ENCODE measurements around the gene SLC35E4.
"Not testable (repeated sequence)": the region's sequence is repeated elsewhere in the genome, so short reads cannot be mapped to it uniquely, and the experiment has no call there.

The SLC35E4 gene

DNA sequence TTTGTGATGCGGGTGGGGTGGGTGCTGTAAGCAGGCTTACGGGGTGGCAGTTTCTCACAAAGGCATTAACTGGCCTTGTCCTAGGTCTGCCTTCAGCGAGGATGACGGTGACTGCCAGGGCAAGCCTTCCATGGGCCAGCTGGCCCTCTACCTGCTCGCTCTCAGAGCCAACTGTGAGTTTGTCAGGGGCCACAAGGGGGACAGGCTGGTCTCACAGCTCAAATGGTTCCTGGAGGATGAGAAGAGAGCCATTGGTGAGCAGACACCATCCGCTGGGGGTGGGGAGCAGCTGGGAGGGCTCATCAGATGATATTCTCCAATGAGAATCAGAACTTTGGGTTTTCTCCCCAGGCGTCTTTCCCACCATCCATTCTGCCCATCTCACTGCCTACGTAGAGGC is 22.8 kb upstream of the SLC35E4 start:
- H3K4me3 ChIP-seq (ENCODE audit: low read depth, low read length): no peak overlapping the region
- no peak for DNase-seq (ENCODE audit: low read depth)
- TF ChIP-seq, protein P1, sequence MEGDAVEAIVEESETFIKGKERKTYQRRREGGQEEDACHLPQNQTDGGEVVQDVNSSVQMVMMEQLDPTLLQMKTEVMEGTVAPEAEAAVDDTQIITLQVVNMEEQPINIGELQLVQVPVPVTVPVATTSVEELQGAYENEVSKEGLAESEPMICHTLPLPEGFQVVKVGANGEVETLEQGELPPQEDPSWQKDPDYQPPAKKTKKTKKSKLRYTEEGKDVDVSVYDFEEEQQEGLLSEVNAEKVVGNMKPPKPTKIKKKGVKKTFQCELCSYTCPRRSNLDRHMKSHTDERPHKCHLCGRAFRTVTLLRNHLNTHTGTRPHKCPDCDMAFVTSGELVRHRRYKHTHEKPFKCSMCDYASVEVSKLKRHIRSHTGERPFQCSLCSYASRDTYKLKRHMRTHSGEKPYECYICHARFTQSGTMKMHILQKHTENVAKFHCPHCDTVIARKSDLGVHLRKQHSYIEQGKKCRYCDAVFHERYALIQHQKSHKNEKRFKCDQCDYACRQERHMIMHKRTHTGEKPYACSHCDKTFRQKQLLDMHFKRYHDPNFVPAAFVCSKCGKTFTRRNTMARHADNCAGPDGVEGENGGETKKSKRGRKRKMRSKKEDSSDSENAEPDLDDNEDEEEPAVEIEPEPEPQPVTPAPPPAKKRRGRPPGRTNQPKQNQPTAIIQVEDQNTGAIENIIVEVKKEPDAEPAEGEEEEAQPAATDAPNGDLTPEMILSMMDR (conservative IDR thresholded peaks at IDR 0.05; ENCODE audit: low read depth, low read length): no peak

DNA sequence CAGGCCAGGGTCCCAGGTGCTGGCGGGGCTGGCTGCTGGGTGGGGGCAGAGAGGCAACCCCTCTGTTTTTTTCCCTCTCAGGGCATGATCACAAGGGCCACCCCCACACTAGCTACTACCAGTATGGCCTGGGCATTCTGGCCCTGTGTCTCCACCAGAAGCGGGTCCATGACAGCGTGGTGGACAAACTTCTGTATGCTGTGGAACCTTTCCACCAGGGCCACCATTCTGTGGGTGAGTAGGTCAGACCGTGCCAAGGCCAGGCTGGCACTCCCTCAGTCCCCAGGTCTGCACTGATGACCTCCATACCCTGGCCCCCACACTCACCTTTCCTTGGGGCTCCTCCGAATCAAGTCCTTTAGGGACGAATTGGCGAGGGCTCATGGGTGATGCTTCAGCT is 21.3 kb upstream of the SLC35E4 start:
- no peak for DNase-seq (ENCODE audit: low read depth)
- no peak overlapping the region for H3K4me3 ChIP-seq (ENCODE audit: low read depth, low read length)
- TF ChIP-seq, protein P1 (conservative IDR thresholded peaks at IDR 0.05; ENCODE audit: low read depth, low read length): no peak

DNA sequence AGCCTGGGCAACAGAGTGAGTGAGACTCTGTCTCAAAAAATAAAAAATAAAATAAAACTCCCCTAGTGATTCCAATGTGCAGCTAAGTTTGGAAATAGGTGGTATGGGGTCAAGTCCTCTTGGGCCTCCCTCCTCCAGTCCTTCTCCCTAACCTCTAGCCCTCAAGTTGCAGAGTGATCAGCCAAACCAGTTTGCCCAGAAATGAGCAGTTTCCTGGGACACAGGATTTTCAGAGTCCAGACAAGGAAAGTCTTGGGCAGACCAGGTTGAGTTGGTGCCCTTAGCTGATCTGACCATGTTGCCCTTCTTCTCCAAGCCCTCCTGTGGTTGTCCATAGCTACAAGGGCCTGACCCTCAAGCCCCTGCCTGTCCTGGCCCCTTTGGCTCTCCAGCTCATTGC is 20.7 kb upstream of the SLC35E4 start:
- no peak for DNase-seq (ENCODE audit: low read depth)
- TF ChIP-seq, protein P1 (conservative IDR thresholded peaks at IDR 0.05; ENCODE audit: low read depth, low read length): no peak
- H3K4me3 ChIP-seq (ENCODE audit: low read depth, low read length): no peak overlapping the region

DNA sequence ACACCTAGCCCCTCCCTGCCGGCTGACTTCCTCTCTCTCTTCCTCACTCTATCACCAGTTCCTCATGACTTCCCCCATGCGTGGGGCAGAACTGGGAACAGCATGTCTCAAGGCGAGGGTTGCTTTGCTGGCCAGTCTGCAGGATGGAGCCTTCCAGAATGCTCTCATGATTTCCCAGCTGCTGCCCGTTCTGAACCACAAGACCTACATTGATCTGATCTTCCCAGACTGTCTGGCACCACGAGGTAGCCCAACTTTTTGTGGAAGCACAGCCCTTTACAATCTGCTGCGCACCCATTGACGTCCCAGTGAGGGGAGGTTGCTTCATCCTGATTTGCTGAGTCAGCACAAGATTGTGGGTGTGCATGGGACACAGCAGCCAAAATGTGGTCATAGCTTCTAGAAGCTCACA is 20.0 kb upstream of the SLC35E4 start:
- TF ChIP-seq, protein P1 (conservative IDR thresholded peaks at IDR 0.05; ENCODE audit: low read depth, low read length): no peak
- no peak overlapping the region for H3K4me3 ChIP-seq (ENCODE audit: low read depth, low read length)
- no peak for DNase-seq (ENCODE audit: low read depth)

DNA sequence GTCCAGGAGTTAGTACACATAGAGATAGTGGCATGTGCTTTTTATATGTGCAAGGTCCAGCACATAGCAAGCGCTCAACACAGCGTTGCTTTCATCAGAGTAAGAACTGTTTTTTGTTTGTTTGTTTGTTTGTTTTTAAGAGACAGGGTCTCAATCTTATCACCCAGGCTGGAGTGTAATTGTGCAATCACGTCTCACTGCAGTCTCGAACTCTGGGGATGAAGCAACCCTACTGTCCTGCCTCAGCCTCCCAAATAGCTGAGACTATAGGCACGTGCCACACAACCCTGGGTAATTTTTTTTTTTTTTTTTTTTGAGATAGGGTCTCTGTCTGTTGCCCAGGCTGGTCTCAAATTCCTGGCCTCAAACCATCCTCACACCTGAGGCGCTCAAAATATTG is 17.8 kb upstream of the SLC35E4 start:
- TF ChIP-seq, protein P1 (conservative IDR thresholded peaks at IDR 0.05; ENCODE audit: low read depth, low read length): no peak
- H3K4me3 ChIP-seq (ENCODE audit: low read depth, low read length): no peak overlapping the region
- no peak for DNase-seq (ENCODE audit: low read depth)

DNA sequence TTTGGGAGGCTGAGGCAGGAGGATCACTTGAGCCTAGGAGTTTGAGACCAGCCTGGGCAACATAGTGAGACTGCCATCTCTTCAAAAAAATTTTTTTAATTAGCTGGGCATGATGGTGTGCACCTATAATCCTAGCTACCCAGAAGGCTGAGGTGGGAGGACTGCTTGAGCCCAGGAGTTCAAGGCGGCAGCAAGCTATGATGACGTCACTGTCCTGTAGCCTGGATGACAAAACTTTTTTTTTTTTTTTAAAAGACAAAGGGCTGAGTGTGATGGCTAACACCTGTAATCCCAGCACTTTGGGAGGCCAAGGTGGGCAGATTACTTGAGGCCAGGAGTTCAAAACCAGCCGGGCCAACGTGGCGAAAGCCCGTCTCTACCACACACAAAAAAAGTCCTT is 15.7 kb upstream of the SLC35E4 start:
- not testable (repeated sequence) for DNase-seq (ENCODE audit: low read depth); H3K4me3 ChIP-seq (ENCODE audit: low read depth, low read length)

DNA sequence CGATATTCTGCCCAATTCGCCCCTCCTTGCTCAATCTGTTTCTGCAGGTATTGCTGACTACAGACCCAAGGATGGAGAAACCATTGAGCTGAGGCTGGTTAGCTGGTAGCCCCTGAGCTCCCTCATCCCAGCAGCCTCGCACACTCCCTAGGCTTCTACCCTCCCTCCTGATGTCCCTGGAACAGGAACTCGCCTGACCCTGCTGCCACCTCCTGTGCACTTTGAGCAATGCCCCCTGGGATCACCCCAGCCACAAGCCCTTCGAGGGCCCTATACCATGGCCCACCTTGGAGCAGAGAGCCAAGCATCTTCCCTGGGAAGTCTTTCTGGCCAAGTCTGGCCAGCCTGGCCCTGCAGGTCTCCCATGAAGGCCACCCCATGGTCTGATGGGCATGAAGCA is 9.2 kb upstream of the SLC35E4 start:
- no peak overlapping the region for H3K4me3 ChIP-seq (ENCODE audit: low read depth, low read length)

More for the DNA sequence above, 9.2 kb upstream of the SLC35E4 start:
- no peak for DNase-seq (ENCODE audit: low read depth)
- TF ChIP-seq, protein P1 (conservative IDR thresholded peaks at IDR 0.05; ENCODE audit: low read depth, low read length): no peak

All from choroid plexus epithelial cell (primary cell).